NCI-H2107 (cell line): Measurements from ENCODE around the gene OSBPL2.

Source experiments
- DNase-seq: peaks from one replicate; lab custom pipeline; 2025; lab: John Stamatoyannopoulos, UW

The OSBPL2 gene

GRCh38 chr20:62313021-62313420, 74.7 kb downstream of the OSBPL2 start:
- no peak for DNase-seq

GRCh38 chr20:62313460-62314338, 75.4 kb downstream of the OSBPL2 start:
- DNase-seq: no peak

- DNase-seq: no peak
These were observed 76.0 kb downstream of the OSBPL2 start for GRCh38 chr20:62314339-62314638.

GRCh38 chr20:62314711-62315302, 76.5 kb downstream of the OSBPL2 start:
- no peak for DNase-seq

- no peak for DNase-seq
These were observed 77.5 kb downstream of the OSBPL2 start for GRCh38 chr20:62315773-62316172.

- DNase-seq: no peak
These were observed 78.2 kb downstream of the OSBPL2 start for GRCh38 chr20:62316331-62317166.

GRCh38 chr20:62317167-62317655, 78.9 kb downstream of the OSBPL2 start:
- DNase-seq: no peak

GRCh38 chr20:62318400-62319345, 80.4 kb downstream of the OSBPL2 start:
- no peak for DNase-seq

- DNase-seq: no peak
These were observed 81.1 kb downstream of the OSBPL2 start for GRCh38 chr20:62319346-62319909.

GRCh38 chr20:62320581-62321354, 82.4 kb downstream of the OSBPL2 start:
- DNase-seq: no peak

- DNase-seq: no peak
These were observed 83.2 kb downstream of the OSBPL2 start for GRCh38 chr20:62321521-62321948.

GRCh38 chr20:62321975-62322374, 83.7 kb downstream of the OSBPL2 start:
- DNase-seq: no peak

GRCh38 chr20:62322492-62323041, 84.2 kb downstream of the OSBPL2 start:
- no peak for DNase-seq

GRCh38 chr20:62323146-62323979, 85.0 kb downstream of the OSBPL2 start:
- no peak for DNase-seq

GRCh38 chr20:62323980-62324906, 85.9 kb downstream of the OSBPL2 start:
- DNase-seq: no peak

- DNase-seq: no peak
These were observed 87.0 kb downstream of the OSBPL2 start for GRCh38 chr20:62325172-62325905.

GRCh38 chr20:62326559-62326958, 88.2 kb downstream of the OSBPL2 start:
- no peak for DNase-seq
